HG03095 (cell line): ENCODE results near the gene EPB41L4A.

ENCODE experiments used
- ATAC-seq: cut with Tn5 transposase; IDR thresholded peaks from one replicate; pipeline ENCODE4 v1.9.1; 2021; ENCODE audit warnings: moderate library complexity; ENCODE audit not compliant: unreplicated experiment

Gene EPB41L4A

DNA sequence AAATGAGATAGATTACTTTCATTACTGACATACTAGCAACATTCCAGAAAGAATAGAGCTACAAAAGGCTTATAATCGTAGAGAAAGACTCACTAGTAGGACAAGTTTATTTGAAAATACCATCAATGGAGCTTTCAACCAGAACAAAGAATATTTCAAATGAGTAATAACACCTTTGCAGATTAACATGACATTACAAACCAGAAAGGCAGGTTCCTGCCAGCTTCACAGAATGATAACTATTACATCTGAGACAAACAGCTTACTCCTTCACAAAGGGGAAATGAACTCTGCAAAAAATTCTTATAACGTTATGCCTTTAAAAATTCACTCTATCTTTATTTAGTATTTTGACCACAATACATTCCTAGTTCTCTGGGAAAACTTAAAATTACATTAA, 103.1 kb downstream of the EPB41L4A start:
- no peak for ATAC-seq

DNA sequence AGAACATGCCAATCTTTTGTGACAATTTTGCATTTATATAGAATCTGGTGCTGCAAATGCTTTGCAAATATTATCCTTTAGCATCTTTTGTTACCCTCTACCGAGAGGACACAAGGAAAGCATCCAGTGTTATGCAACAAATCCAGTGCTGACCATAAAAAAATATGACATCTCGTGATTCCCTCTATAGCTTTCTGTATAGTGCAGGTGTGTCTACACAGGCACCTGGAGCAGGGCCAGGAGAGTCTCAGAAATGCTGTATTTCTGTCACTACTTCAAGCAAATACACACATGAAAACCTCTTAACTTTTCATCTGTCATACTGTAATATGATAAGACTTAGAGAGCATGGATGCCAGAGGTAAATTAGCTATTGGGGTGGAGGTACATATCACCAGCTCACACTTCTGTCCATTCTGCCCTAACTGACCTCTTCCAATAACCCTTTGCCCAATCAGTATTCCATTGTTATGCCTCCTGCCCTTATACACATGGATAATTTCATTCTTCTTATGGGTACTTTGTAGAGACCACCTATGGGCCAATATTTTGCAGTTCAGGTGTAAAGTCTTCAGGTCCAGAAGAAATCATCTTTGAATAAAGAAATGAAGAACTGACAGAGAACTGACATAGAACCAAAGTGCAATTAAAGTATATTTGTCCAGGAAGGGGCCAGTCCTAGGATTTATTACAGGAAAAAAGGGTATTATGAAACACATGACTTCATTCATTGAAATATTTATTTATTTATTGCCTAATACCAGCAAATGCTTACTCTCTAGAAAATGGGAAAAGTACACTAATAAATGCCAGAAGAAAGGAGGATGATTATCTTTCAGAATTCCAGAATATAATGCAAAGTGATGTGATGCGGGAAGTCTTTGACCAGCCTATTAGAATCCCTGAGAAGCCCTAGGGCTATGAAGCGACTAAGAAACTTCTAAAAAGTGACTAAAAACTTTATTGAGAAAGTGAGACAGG, 106.5 kb downstream of the EPB41L4A start:
- ATAC-seq: no peak

- no peak for ATAC-seq
Observed at GRCh38 chr5:112310746-112311145, 108.3 kb downstream of the EPB41L4A start.

GRCh38 chr5:112308608-112309007, 110.5 kb downstream of the EPB41L4A start:
- ATAC-seq: no peak

GRCh38 chr5:112306956-112307355, 112.1 kb downstream of the EPB41L4A start:
- ATAC-seq: no peak

DNA sequence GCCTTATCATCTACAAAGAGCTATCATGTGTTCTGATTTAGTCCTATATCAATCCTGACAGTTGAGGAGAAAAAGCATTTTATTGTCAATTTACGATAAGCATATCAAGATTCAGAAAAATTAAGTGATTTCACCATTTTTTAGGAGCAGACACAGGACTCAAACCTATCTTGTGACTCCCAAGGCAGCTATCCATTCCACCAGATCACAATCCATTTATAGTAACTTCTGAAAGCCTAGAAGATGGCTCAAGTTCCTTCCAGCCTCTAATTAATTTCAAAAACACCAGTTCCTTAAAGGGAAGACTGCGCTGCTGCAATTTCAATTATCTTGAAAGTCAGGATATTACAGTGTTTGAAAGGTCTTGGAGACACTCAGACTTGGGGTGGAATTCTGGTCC, 114.3 kb downstream of the EPB41L4A start:
- no peak for ATAC-seq

- no peak for ATAC-seq
Observed at GRCh38 chr5:112303685-112304084, 115.4 kb downstream of the EPB41L4A start.

- no peak for ATAC-seq
Observed at GRCh38 chr5:112294126-112294525, 125.0 kb downstream of the EPB41L4A start.

DNA sequence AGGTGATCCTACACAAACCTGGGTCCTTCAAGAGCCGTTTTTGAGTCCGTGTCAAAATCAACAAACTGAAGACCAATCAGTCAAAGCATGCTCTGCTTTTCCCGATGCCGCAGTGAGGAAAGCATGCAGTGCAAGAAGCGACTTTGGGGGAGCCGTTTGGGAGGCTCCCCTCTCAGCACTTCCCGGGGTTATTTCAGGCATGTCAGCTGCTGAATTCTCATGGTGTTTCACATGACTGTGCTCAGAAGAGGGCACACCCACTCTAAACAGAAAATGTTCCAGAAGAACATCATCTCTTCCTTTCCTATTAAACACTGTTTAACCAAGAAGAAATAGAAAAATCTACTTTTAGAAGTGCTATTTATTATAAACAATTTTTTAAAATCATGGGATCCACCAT, 125.5 kb downstream of the EPB41L4A start:
- no peak for ATAC-seq

DNA sequence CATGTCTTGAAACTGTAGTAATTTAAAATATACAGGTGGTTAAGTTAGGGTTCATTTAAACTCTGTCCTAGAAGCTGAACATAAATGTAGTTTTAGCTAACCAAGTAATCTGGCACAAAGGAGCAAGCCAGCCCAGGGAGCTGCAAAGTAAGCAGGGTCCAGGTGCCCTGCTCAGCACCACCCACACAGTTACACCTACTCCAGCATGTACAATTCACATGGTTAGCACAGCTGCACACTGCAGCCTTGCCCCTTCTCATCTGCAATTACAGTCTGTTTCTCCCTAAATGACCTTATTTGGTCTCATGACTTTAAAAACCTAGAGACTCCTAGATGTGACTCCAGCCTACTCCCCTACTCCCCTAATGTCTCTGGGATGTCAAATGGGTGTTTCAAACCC, 128.4 kb downstream of the EPB41L4A start:
- no peak for ATAC-seq

DNA sequence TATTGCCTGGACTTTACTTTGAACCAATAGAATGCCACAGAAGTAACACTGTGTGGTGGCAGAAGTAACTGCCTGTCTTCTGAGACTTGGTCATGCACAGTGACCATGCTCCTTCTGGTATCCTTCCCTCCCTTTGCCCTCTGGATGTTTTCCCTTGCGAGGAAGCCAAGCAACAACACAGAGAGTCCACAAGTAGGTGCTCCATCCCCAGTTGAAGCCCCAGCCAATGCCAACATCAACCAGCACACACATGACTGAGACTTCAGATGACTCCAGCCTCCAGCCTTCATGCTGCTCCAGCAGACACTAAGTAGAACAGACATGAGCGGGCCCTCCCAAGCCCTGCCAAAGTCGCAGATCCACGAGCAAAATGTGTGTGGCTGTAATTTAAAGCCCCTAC, 129.6 kb downstream of the EPB41L4A start:
- no peak for ATAC-seq

GRCh38 chr5:112283943-112284929, 134.8 kb downstream of the EPB41L4A start:
- no peak for ATAC-seq

DNA sequence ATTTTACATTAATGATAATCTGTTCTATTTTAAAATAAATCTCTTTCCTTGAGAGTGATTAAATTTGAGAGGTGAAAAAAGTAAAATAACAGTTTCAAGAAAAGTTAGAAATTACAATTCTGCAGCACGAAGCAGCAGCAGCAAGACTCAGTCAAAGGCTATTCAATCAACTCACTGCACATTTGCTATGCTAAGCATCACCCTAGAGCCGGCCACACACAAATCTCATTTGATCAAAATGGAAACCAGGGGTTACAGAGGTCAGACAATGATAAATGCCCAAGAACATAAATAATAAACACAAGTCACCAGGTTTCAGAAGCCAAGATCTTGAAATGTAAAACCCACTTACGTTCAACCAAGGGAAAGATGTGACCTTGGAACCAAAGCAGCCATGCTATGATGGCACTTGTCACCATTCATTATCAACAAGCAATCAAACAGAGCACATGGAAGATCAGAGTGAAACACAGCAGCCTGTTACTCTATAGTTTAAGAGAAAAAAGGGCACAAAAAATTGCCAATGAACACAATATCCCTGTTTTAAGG, 136.0 kb downstream of the EPB41L4A start:
- ATAC-seq: no peak

GRCh38 chr5:112279082-112279481, 140.0 kb downstream of the EPB41L4A start:
- no peak for ATAC-seq

GRCh38 chr5:112276991-112277390, 142.1 kb downstream of the EPB41L4A start:
- no peak for ATAC-seq

GRCh38 chr5:112275671-112276070, 143.4 kb downstream of the EPB41L4A start:
- ATAC-seq: no peak

DNA sequence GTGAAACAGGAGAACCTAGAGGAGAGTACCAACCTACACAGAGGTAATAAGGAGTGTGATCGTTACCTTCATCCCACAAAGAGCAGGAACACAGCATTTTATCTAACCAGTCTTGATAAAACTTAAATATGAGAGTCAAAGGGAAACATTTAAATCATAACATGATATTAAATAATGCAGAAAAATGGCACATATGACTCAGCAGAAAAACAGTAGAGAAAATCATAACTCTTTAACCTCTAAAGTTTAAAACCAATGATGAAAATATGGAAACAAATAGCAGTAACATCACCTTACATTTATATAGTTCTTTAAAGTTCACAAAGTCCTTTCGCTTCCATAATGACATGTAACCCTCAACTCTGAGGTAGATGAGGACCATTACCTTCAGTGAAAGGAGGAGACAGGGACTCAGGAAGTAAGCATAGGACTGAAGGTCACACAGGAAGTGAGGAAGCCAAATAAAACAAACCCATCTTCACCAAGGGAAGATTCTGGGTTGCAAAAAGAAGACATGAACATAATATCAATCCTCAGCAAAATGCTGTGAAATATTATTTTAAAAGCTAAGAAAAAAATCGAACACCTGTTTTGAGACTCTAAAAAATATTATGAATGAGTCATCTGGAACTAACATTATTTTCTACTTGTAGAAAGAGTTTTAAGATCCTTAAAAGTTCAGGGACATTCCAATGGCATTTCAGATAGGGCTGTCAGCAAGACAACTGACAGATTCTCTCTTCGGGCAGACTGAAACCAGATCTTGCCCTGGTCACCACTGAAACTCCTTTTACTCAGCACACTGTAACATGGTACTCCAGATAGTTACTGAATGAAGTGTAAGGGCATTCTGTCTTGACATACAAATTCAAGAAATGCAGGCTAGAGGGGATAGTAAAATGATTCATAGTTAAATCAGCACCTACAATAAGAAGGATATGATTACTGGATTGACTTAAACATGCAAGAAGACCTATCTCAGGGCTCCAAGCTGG, 148.5 kb downstream of the EPB41L4A start:
- ATAC-seq: no peak

DNA sequence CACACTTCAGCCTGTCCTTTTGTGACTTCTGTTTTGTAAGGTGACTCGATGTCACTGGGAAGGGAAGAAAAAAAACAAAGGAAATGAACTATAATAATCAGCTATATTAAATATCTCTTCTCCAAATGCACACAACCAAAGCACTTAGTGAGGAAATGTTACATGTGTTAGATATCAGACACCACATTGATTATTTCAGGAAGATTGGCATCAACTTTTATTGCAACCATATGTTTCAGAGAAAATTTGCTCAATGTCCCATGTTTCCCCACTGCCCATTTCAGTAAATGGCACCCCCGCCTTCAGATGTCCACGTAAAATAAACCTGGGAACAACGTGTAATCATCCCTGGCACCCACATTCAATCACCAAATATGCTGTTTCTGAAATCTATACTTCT, 151.8 kb downstream of the EPB41L4A start:
- ATAC-seq: no peak

DNA sequence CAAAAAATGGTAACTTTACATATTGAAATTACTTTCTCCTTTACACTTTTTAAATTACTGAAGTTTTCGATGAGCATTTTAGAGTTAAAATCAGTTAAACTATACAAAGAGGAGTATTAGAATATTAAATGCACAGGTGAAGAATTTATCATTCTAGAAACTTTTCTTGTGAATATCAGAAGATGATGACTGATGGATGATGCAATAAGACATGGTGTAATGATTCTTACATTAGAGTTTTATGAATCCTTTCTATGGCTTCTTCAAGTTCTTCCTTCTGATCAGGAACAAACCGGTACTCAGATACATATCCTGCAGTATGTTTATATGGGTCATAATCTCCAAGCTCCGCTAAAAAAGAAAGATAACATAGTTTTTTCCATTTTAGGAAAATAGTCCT, 154.4 kb downstream of the EPB41L4A start:
- ATAC-seq: no peak

GRCh38 chr5:112264151-112264550, 154.9 kb downstream of the EPB41L4A start:
- no peak for ATAC-seq
